Measurements from ENCODE around the gene TECTB.

The TECTB gene

DNA sequence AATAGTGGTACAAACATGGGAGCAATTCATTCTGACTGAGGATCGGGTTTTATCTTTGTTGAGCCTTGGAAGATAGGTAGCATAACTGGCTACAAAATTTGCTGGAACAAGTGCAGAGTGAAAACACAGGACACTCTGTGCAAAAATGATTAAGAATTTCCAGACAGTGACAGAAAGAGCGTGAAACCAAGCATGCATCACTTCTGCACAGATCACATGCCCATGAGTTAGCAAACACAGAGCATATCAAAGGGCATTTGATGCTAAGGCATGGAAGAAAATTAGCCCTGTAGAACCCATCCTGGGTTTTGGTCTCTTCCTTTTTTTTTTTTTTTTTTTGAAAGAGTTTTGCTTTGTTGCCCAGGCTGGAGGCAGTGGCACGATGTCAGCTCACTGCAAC is 28.3 kb downstream of the TECTB start:
- DNase-seq, result no peak

DNA sequence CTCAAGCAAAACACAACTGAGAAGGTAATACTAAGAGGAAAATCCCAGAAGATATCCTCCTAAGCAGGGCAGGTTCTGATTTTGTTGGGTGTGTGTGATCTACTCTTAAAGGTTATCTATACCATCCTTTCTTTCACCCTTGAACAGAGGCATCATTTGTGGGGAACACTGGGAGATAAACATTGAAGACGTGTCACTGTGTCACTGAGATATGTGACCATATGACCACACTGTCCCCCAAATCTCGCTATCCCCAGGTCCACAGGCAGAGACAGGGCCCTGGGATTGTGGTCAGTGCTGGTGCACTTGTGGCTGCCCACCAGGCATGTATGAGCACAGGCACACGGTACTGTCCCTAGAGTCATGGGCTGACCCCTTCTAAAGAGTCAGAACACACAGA is 30.0 kb downstream of the TECTB start:
- no peak for DNase-seq

DNA sequence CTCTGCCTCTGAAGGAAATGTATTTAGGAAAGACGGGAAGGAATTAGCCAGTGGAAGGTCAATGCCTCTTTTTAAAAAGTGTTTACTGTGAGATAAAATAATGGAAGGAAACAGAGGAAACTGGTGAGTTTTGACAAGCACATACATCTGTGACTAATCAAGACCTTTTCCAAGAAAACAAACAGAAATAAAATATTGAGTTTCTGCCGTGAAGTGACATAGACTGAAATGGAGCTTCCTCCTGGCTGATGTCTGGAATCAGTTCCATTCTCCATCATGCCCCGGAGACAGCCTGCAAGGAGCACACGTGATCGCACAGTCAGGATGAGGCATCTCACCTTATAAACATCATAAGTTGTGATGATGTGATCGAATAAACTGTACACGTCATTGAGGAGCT is 30.7 kb downstream of the TECTB start:
- no peak for DNase-seq

DNA sequence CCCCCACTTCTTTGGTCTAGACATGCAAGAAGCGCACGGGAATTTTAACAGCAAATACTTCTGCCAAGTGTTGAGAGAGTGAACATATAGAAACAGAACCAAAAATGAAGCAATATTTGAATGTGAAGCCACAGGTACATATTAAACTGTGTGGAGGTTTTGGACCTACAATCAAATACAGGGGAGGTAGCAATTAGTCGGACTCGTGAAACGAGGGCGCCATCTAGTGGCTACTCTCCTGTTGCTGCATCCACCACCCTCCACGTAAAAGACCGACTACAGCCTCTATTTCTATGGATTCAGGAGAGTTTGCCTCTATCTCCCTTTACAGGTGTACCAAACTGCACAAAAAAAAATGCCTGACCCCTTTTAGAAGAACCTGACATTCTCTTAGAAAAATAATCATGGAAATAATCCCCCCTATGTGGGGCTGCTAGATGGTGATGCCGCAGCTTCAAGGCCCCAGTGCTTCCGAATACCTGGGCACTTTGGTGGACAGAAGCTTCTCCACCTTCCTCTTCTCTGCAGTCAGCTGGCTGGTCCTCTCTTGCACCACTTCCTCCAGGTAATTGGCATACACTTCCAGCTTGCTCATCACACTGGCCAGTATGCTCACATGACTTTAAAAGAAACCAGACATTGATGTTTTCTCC is 31.7 kb downstream of the TECTB start:
- DNase-seq, result no peak

DNA sequence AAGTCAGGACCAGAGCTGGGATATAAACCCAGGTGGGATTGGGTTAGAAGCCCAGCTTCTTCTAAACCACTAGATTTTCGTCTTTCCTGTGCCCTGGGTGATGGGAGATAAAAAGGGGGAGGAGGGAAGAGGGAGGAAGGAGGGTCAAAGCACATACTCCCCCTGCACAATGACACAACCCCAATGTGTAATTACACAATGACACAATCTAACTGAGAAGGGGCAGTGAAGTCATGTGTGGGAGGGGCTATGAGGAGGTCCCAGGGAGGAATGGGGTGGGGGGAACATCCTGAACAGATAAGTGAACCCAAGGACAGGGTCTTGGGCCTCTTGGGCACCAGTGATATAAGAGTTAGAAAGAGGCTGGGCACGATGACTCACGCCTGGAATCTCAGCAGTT is 44.5 kb downstream of the TECTB start:
- no peak for DNase-seq

DNA sequence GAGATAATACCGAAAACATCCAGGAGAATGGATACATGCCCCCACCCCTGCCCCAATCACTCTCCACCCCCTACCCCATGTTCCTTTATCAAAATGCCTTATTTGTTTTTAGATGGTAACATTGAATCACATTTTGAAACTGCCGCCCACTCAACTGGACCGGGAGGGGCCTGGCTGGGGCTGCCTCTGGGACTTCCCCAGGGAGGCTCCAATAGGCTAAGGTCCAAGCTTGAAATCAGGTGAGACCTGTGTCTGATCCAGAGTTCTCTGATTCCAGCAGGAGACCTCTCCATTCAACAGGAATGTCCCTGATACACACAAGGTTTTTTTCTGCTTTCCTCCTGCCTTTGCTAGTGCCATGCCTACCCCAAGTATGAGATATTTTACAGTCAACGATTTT is 47.0 kb downstream of the TECTB start:
- DNase-seq, result no peak

DNA sequence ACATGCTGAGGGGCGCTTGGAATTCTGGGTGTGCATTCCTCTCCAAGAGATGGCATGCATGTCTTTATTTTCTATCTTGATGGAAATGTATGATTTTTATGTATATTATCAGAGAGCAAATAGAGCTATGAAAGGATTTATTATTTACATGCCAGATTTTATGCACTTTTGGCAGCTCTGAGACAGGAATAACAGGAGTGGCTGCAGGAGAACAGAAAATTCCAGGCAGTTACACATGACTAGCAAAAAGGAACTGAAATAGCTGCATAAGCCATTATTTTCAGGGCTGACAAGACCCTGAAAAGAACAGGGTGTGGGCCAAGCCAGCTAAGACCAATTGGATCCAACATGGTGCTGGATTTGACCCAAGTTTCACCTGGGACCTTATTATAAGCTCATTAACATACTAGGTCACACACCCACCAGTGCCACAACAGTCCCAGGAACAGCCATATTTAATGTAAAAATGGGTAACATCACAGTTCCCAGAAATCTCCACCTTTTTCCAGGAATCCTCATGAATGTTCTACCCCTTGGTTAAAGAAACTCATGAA is 47.5 kb downstream of the TECTB start:
- DNase-seq, result no peak

DNA sequence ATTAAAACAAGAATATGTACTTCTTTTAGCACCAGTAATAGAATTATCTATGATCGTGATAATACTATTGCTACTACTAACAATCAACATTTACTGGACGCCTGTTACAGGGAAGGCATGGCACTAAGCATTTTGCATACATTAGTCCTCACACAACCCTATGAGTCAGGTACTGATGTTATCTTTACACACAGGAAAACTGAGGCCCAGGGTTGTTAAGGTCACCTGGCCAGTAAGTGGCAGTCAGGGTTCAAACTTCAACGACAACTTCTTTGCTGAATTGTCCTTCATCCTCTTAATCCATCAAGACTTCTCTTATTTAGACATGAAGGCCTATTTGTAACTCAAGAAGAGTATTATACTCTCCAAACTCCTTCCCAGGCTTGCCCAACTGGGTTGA is 48.8 kb downstream of the TECTB start:
- DNase-seq, result no peak

DNA sequence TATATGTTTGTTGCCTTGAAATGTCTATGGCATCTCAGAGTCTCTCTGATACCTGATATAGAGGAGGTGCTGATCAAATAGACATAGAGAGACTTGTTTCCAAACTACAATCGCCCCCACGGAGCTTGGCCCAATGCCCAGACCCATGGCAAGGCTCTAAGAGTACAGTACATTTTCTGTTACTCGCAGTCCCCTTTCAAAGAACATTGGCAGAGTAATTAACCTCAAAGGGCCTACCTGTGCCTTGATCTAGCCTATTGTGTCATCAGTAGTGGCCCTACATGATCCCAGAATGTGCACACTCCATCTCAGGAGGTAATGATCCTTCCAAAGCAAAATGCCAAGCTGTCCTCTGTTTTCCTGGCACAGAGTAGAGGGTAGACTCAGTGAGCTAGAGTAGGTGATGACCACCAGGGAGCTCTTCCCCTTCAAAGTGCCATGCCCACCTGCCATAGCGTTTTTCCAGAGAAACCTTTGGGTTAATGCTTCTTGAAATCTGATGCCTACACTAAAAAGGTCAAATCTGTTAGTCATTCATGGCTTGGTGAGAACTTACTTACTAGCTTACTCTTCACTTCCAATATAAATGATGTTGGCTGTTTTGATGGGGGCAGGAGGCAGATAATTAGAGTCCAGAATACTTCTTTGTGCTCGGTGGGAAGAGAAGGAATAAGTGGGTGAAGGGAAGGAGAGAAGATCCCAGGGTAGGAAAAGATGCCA is 49.5 kb downstream of the TECTB start:
- DNase-seq, result no peak

DNA sequence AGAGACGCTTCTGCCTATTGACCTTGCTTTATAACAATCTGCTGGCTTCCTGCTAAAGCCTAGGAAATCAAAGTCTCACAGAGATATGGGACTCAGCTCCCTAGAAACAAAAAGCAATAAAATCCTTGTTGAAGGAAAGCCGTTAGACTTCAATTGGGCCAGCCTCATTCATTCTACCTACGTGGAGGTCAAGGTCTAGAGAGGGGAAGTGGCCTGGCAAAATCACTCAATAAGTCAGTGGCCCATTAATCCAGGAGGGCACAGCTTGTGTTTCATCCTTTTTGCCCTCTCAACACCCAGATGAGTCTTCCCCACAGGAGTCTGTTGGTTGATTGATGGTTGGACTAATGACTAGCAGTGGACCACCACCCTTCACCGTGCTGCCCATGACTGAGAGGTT is 50.3 kb downstream of the TECTB start:
- DNase-seq, result no peak

DNA sequence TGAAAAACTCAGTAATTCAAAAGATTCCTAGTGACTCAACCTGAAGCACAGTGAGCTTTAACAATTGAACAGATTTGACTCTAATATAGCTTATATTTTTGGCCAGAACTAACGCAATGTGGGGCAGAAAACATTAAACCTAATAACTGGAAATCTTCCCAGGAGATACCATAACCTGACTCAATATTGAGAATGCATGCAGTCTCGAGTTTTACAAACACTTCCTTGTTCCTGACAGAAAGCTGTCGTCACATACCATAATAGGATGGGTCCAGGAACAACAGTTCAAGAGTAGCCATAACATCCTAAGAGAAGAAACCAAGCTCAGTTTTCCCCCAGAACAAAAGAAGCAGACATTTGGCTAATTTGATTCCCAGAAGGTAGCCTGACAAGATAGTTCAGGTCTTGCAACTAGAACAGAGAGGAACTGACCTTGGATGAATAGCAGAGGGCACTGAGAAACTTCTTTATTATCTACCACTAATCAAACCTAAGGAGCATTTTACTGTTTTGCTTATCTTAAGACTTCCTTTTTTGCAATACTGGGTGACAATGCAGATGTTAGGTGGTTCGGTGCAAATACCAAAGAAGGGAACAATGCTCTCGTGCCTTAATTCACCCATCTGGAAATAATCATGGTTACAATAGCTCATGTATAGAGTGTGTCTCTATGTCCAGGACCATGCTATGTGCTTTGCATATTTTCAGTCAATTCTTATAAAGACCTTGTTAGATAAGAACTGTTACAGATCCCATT is 52.1 kb downstream of the TECTB start:
- no peak for DNase-seq

DNA sequence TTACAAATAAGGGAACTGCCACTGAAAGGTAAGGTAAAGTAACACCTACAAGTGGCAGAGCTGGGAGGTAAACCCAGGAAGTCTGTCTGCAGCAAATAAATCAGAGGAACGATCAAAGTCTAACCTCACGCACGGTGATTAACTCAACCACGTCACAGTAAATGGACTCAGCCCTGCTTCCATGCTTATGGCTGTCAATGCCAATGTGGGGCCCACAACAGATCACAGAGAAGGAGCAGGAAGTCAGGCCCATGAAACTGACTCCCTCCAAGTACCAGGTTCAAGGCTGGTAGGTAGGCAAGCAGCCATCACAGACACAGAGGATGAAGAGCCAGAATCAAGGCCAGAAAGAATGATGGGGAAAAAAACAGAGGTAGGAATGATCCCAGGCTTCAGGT is 52.7 kb downstream of the TECTB start:
- DNase-seq, result no peak

DNA sequence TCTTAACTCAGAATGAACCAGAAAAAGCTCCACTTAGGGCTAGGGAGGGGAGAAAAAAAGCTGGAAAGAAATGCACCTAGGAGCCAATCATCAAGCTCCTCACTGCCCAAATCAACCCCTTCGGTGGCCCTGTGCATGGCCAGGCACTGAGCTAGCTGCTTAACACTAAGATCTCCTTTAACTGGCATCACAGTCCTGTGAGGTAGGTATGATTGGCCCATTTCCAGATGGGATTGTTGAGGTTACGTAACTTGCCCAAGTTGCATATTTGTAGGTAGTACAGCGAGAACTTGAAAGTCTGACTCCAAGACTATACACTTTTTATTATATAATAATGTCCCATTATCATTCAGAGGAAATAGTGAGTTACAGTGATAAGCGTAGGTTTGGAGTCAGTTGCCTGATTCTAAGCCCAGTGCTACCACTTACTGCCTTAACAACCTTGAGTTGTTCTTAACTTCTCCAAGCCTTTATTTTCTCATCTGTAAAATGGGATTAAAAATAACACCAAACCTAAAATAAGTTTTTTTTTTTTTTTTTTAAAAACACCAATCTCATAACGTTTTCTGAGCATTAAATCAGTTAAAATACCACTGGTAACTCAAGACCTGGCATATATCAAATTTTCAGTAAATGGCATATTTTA is 53.5 kb downstream of the TECTB start:
- DNase-seq, result no peak

DNA sequence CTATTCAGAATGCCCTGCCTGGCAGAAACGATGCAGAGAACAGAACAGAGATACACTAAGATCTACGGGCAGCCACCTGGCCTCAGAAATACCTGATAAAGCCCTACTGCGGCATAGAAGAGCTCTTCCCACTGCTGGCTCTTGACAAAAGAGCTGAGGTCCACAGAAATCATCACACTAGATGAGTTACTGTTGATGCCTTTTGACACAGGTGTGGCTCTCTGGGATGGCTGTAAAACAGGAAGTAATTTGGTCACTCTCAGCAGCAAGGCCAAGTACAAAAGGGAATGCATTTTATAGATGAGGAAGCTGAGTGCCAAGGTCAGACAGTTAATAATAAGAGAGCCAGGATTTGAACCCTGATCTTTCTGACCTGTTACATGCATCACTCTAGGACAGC is 55.8 kb downstream of the TECTB start:
- DNase-seq, result no peak

DNA sequence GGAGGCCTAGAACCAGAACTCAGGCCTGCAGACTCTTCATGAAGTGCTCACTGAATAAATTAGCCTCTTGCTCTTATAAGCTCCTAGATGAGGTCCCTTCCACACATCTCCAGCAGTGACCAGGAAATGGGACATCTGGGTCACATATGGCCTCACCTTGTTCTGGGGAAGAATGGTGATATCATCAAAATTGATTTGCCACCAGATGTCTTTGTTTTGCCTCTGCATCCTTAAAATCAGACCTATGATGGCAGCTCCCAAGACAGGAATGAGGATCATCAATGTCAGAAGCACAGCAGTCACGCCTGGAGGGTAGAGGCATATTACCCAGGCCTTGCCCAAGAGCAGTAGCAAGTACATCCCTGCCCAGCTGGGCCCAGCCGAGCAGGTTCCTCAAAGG is 57.4 kb downstream of the TECTB start:
- DNase-seq, result no peak

DNA sequence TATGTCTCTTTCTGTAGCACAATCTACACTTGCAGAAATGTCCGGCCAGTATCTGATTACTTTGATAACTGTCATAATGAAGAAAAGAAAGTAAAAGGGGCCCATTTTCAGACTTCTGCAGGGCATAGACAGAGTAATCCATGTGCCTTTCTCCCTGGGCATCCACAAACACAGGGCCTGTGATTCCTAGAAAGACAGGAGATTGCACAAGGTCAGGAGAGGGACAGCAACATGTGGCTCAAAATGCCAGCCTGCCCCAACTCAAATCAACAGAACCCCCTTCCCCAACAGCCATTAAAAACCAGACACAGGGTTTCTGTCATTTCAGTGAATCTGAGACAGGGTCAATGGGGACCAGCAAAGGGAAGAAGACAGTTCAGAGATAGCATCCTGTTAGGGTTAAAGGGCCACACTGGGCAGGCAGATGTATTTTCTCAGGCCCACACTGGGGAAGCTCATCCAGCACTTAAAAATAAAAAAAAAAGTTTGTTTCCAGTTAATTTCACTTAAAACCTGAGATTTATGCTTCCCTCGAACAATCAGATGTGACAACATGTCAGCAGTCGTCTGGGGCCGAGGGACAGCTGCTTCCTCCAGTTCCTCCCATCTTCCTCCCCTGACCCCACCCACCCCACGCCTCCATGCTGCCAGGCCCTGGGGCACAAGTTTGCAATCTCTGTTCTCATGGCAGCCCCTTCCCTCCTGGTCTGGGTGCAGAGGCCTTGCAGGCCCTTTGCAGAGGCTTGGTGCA is 60.0 kb downstream of the TECTB start:
- no peak for DNase-seq

DNA sequence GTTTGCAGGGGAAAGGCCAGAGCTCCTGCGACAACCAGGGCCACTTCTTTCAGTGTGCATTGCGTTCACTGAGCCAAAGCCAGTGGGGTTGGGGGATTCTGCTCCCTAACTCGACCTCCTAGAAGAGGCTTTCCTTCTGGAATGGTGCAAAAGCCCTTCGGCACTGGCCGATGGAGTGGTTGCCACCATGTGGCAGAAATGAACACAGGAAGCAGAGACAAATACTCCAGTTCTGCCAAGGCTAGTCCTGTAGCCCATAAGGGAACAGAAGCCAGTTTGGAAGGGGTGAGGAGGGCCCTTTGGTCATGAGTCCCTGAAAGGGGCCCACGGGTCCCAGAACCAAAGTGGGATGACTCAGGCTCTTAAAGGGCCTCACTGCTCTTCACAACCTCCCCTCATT is 61.1 kb downstream of the TECTB start:
- no peak for DNase-seq

DNA sequence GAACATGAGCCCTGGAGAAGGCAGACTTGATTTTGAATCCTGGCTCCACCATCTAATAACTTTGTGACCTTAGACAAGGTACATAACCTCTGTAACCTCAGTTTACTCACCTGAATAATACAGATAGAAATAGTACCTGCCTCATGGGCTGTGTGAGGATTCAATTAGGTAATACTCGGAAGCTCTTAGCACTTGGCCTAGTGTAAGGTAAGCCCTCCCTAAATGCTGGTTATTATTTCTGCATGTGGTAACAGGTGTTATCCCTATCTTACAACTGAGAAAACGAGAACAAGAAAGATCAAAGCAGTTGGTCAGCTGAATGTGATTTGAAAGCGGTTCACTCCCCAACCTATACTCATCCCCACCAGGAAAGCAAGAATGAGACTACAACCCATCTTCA is 62.0 kb downstream of the TECTB start:
- DNase-seq, result no peak

DNA sequence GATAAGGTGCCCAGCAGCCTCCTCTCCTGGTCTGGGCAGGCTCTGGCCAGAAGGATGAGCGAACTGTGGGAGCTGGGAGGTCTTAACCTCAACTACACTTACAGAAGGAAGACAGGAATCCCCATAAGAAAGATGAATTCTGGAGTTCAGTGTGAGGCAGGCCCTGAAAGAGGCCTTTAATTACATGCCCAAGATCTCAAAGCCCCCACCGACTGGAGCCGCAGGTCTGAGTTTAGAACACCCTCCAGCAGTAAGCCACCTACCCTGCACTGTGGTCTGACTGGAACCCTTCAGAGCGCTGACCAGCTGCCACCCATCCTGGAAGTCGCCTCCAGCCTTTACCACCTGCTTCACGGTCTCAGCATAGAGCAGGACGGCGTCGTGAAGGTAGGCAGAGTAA is 62.5 kb downstream of the TECTB start:
- no peak for DNase-seq

DNA sequence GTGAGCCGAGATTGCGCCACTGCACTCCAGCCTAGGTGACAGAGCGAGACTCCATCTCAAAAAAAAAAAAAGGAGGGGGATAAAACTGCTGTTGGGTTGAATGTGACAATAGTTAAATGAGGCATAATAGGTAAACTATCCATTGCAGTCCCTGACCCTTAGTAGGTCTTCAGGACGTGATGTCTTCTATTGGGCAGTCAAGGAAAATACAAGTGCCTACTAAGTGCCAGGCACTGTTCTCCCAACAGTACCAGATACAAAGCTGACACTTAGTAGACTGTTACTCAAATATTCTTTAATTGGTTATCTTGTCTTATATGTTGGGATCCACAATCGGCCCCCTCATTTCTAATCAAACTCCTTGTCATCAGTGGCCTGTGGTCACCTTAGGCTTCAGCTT is 63.6 kb downstream of the TECTB start:
- no peak for DNase-seq

DNA sequence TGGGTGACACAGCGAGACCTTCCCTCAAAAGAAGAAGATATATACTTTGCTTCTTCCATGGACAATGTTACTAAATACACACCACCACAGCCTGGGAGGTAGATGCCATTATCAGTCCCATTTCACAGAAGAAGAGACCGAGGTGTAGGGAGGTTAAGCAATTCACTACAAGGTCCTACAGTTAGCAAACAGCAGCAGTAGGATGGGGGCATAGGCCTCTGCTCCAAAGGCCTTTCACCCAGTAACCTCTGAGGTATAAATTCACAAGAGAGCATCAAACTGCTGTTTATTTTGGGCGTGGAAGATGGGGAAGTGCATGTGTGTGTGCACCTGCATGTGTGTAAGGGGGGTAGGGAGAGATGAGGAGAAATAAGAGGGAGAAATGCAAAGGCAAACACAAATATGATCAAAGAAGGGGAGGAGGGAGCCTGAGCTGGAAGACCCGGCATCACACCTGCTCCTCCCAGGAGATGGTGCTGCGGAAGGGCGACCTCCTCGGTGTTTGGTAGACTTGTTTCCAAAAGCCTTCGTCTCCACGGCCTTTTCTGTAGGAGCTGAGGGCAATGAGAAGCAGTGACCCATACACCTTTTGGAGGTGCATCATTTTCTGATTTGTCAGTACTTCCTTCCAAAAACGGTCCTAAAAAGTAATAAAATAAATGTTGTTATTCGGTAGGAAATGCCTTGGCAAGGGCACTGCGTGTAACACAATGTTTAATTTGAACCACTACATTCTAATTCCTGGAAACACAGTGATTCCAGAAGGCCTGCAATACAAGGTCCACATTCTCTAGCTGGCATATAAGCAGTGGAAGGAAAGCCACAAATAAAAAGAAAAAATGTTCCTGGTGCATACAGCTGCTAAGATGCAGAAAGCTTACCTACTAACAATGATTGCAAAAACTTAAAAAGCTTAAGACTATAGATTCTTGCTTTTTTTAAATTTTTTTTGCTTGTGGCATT is 64.8 kb downstream of the TECTB start:
- DNase-seq, result no peak

DNA sequence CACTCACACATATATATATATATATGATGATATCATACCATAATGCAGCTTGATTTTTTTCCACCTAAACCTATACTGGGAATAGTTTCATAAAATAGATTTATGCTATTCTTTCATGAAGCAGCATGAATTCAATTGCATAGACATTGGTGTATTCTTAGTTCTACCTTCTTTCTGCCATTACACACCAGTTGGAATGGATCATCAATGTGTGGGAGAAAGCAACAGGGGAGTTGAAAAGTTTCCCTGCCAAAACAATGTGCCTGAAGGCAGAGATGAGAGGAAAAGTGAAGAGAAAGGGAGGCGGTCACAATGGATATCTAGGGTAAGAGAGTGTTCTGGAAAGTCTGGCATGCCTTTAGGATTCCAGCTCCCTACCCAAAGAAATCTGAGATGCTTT is 65.6 kb downstream of the TECTB start:
- DNase-seq, result no peak

Data from cortex of kidney (tissue), 1 donor.